ENCODE data around the gene DEGS1. TPM values are rescaled to one million over a fixed set of nuclear protein-coding genes. Genes with fewer than 3 reads are reported as not detected.

Gene DEGS1
- total RNA-seq, 4 donors from 2014 or later: 19.1 to 32.9 (median 22.6) TPM

DNA sequence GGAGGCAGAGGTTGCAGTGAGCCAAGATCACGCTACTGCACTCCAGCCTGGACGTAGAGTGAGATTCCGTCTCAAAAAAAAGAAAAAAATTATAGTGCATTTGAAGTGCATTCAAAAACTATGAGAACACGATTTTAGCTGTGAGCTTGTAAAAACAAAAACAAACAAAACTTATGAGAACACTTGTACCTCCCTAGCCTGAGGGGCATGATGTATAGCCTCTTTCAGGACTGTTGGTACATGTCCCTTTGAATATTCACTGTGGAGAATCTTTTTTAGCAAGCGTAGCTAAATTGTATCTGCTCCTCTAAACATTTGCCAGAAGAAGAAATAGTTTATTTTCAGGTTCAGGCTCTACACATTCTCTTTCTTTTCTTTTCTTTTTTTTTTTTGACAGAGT is 9.5 kb upstream of the DEGS1 start:
- no peak for DNase-seq
- 70 to 85% methylated on average over 5 of the region's 5 CpGs for WGBS, 2 donors (ENCODE audit: low coverage in 1 of 2)
- no peak for TF ChIP-seq EP300 (IDR thresholded peaks at IDR 0.05; ENCODE audit: low read depth)
- no peak for TF ChIP-seq CTCF (IDR thresholded peaks at IDR 0.05)
- TF ChIP-seq POLR2AphosphoS5 (IDR thresholded peaks at IDR 0.05): no peak
- no peak for TF ChIP-seq POLR2A (IDR thresholded peaks at IDR 0.05)
- H3K4me1 ChIP-seq: peaks cover 0 to 17% (median 4%) of the 10 kb centered on the region in 4 donors
- H3K36me3 ChIP-seq: no peaks in the 10 kb centered on the region
- intact Hi-C loops (cut with DNase I; ENCODE audit: low total_unique reads) (no loop called here), in situ Hi-C loops (cut with MboI; ENCODE audit: low pct_ligation_motif_present in 1 of 4, low pct_unique_long_range_greater_than_20kb in 1 of 4, low sequenced_read_pairs in 3 of 4) (no loop called here)
- H3K27me3 ChIP-seq: no peaks in the 10 kb centered on the region
- H3K27ac ChIP-seq: no peak overlapping the region
- no peak overlapping the region for H3K4me3 ChIP-seq
- H3K9me3 ChIP-seq: no peaks in the 10 kb centered on the region

- no peak for TF ChIP-seq CTCF (IDR thresholded peaks at IDR 0.05)
- no peak for TF ChIP-seq POLR2AphosphoS5 (IDR thresholded peaks at IDR 0.05)
- no peak for TF ChIP-seq POLR2A (IDR thresholded peaks at IDR 0.05)
- no peak for TF ChIP-seq EP300 (IDR thresholded peaks at IDR 0.05; ENCODE audit: low read depth)
- 54% methylated on average over 21 of the region's 21 CpGs; no CpG with 5 or more reads in 1 of the 2 donors for WGBS, 2 donors (ENCODE audit: low coverage in 1 of 2)
- Histone ChIP-seq H3K4me1 (peaks cover 0 to 3% (median 0%) of the 10 kb centered on the region in 4 donors), H3K27me3 (no peaks in the 10 kb centered on the region), H3K36me3 (no peaks in the 10 kb centered on the region), H3K27ac (no peak overlapping the region), H3K4me3 (peak overlapping the region in 1 of 4 donors; percentile 21), H3K9me3 (no peaks in the 10 kb centered on the region)
- intact Hi-C loops (cut with DNase I; ENCODE audit: low total_unique reads): no loop called here
- in situ Hi-C loops (cut with MboI; ENCODE audit: low pct_ligation_motif_present in 1 of 4, low pct_unique_long_range_greater_than_20kb in 1 of 4, low sequenced_read_pairs in 3 of 4): no loop called here
- DNase-seq: no peak
Observed at GRCh38 chr1:224175617-224176016, 7.4 kb upstream of the DEGS1 start.

- intact Hi-C loops (cut with DNase I; ENCODE audit: low total_unique reads) (no loop called here), in situ Hi-C loops (cut with MboI; ENCODE audit: low pct_ligation_motif_present in 1 of 4, low pct_unique_long_range_greater_than_20kb in 1 of 4, low sequenced_read_pairs in 3 of 4) (no loop called here)
- TF ChIP-seq CTCF (IDR thresholded peaks at IDR 0.05): no peak
- no peak for TF ChIP-seq POLR2AphosphoS5 (IDR thresholded peaks at IDR 0.05)
- no peak for TF ChIP-seq EP300 (IDR thresholded peaks at IDR 0.05; ENCODE audit: low read depth)
- TF ChIP-seq POLR2A (IDR thresholded peaks at IDR 0.05): no peak
- Histone ChIP-seq H3K36me3 (no peaks in the 10 kb centered on the region), H3K4me1 (peaks cover 0 to 12% (median 2%) of the 10 kb centered on the region in 4 donors), H3K27ac (no peak overlapping the region), H3K4me3 (no peak overlapping the region), H3K9me3 (no peaks in the 10 kb centered on the region), H3K27me3 (no peaks in the 10 kb centered on the region)
- WGBS, 2 donors (ENCODE audit: low coverage in 1 of 2): 91 to 94% methylated on average over 8 to 9 of the region's 9 CpGs
- no peak for DNase-seq
Observed at GRCh38 chr1:224177356-224177999, 5.6 kb upstream of the DEGS1 start.

- H3K27ac ChIP-seq: no peak overlapping the region
- no peak for TF ChIP-seq CTCF (IDR thresholded peaks at IDR 0.05)
- TF ChIP-seq POLR2AphosphoS5 (IDR thresholded peaks at IDR 0.05): no peak
- no peak for TF ChIP-seq EP300 (IDR thresholded peaks at IDR 0.05; ENCODE audit: low read depth)
- TF ChIP-seq POLR2A (IDR thresholded peaks at IDR 0.05): no peak
- H3K27me3 ChIP-seq: no peaks in the 10 kb centered on the region
- H3K4me3 ChIP-seq: no peak overlapping the region
- peaks cover 0 to 16% (median 5%) of the 10 kb centered on the region in 4 donors for H3K4me1 ChIP-seq
- no peak for DNase-seq
- WGBS, 2 donors (ENCODE audit: low coverage in 1 of 2): 82 to 93% methylated on average over 5 of the region's 5 CpGs
- intact Hi-C loops (cut with DNase I; ENCODE audit: low total_unique reads): no loop called here
- no peaks in the 10 kb centered on the region for H3K9me3 ChIP-seq
- no peaks in the 10 kb centered on the region for H3K36me3 ChIP-seq
- in situ Hi-C loops (cut with MboI; ENCODE audit: low pct_ligation_motif_present in 1 of 4, low pct_unique_long_range_greater_than_20kb in 1 of 4, low sequenced_read_pairs in 3 of 4): no loop called here
Observed at GRCh38 chr1:224178894-224179293, 4.1 kb upstream of the DEGS1 start.
